CD4-positive, alpha-beta T cell (primary cell): ENCODE results near the gene TEKT5. TPM values are rescaled to one million over a fixed set of nuclear protein-coding genes. Genes with fewer than 3 reads are reported as not detected.

Experiments used
- ATAC-seq: fragments of 200-7000 bp; cut with Tn5 transposase; one replicate; pipeline ENCODE4 v1.10.0; 2022; ENCODE audit warnings: mild to moderate bottlenecking; ENCODE audit not compliant: poor library complexity
- CTCF ChIA-PET: fragments of 350-600 bp; sonication (Branson Sonifier 250); formaldehyde crosslinking; loops from one replicate; lab custom pipeline; 2021; ENCODE audit warnings: antibody characterized with exemption, inconsistent platforms; lab: Charles Lee
- POLR2A ChIA-PET: fragments of 350-600 bp; sonication (Branson Sonifier 250); formaldehyde crosslinking; loops from one replicate; lab custom pipeline; 2021; ENCODE audit warnings: antibody characterized with exemption, inconsistent platforms; lab: Charles Lee
- DNase-seq, 14 experiments: peaks; one replicate each; pipeline ENCODE4 v3.0.0-alpha.2; 2013 to 2020; ENCODE audit warnings: mixed read lengths in 2 of 14
- H3K27ac ChIP-seq, 2 donors: one replicate each; pipeline versions ENCODE4 v1.5.1 to v1.7.0; 2013; ENCODE audit warnings: low read length in 2 of 2, low read depth in 1 of 2, mild to moderate bottlenecking in 1 of 2
- H3K27me3 ChIP-seq, 2 experiments: 1 replicate in 1 of 2; 2 replicates in 1 of 2; pipeline versions ENCODE4 v1.6.1 to v1.7.0; 2013; ENCODE audit warnings: low read length in 2 of 2, control low read depth in 1 of 2, mild to moderate bottlenecking in 1 of 2, moderate library complexity in 1 of 2; ENCODE audit not compliant: insufficient read depth in 2 of 2, control insufficient read depth in 1 of 2
- H3K36me3 ChIP-seq: one replicate; pipeline ENCODE4 v1.6.1; 2013; ENCODE audit warnings: low read length, control low read depth; ENCODE audit not compliant: insufficient read depth
- H3K4me1 ChIP-seq: one replicate; pipeline ENCODE4 v1.6.1; 2013; ENCODE audit warnings: low read length, control low read depth; ENCODE audit not compliant: insufficient read depth
- H3K4me3 ChIP-seq: one replicate; pipeline ENCODE4 v1.5.1; 2013; ENCODE audit warnings: mild to moderate bottlenecking, low read length, moderate library complexity
- H3K9me3 ChIP-seq, 2 experiments: 1 replicate in 1 of 2; 2 replicates in 1 of 2; pipeline versions ENCODE4 v1.6.1 to v1.7.0; 2013; ENCODE audit warnings: low read length in 2 of 2, mild to moderate bottlenecking in 2 of 2, control low read depth in 1 of 2, moderate library complexity in 1 of 2; ENCODE audit not compliant: control insufficient read depth in 1 of 2, insufficient read depth in 1 of 2
- H3K27ac Mint-ChIP-seq: one replicate; pipeline ENCODE4 v1.8.0; 2020; ENCODE audit warnings: mixed read lengths
- H3K27me3 Mint-ChIP-seq: one replicate; pipeline ENCODE4 v1.8.0; 2021; ENCODE audit warnings: mixed read lengths
- H3K36me3 Mint-ChIP-seq: one replicate; pipeline ENCODE4 v1.8.0; 2021; ENCODE audit warnings: low read depth, mixed read lengths
- H3K4me1 Mint-ChIP-seq: one replicate; pipeline ENCODE4 v1.8.0; 2021; ENCODE audit warnings: low read depth, mixed read lengths
- H3K4me3 Mint-ChIP-seq: one replicate; pipeline ENCODE4 v1.8.0; 2020; ENCODE audit warnings: mild to moderate bottlenecking, mixed read lengths
- H3K9me3 Mint-ChIP-seq: one replicate; pipeline ENCODE4 v1.8.0; 2020; ENCODE audit warnings: mixed read lengths
- CTCF ChIP-seq: fragments of 200-600 bp; IDR thresholded peaks from one replicate; pipeline ENCODE4 v1.8.0; 2022; ENCODE audit warnings: antibody characterized with exemption, mild to moderate bottlenecking
- intact Hi-C, 2 experiments: fragments of 100-400 bp; cut with DNase I in 1 of 2; cut with micrococcal nuclease in 1 of 2; formaldehyde crosslinking; loops; one replicate each; pipeline versions ENCODE4 v1.15.1 to v1.9.0; 2023 to 2025; cut with DNase I, micrococcal nuclease
- total RNA-seq, 174 experiments: library from RNA in 2 of 174; stranded (reverse) in 2 of 174; gene quantifications; one replicate each; pipeline ENCODE4 v1.2.3 and lab custom pipeline; 2021 to 2026

Gene TEKT5
- total RNA-seq, 2 experiments from 2014 or later = not detected

- H3K4me3 ChIP-seq = no peak overlapping the region
- no peak overlapping the region for H3K27ac Mint-ChIP-seq
- ChIA-PET CTCF (no interaction called here), POLR2A (no interaction called here)
- H3K4me1 Mint-ChIP-seq = no peaks in the 10 kb centered on the region
- H3K36me3 Mint-ChIP-seq = no peaks in the 10 kb centered on the region
- no peak overlapping the region for H3K27ac ChIP-seq
- no peak for ATAC-seq
- TF ChIP-seq CTCF = no peak
- H3K27me3 ChIP-seq = peaks cover 0 to 6% of the 10 kb centered on the region in 2 experiments
- no peaks in the 10 kb centered on the region for H3K9me3 Mint-ChIP-seq
- intact Hi-C loops = no loop called here
- no peaks in the 10 kb centered on the region for H3K36me3 ChIP-seq
- no peaks in the 10 kb centered on the region for H3K9me3 ChIP-seq
- H3K4me3 Mint-ChIP-seq = no peak overlapping the region
- H3K27me3 Mint-ChIP-seq = peaks cover 33% of the 10 kb centered on the region
- H3K4me1 ChIP-seq = no peaks in the 10 kb centered on the region
- DNase-seq = no peak
Observed at GRCh38 chr16:10661737-10662136, 33.0 kb downstream of the TEKT5 start.

- no peak overlapping the region for H3K27ac Mint-ChIP-seq
- no peak overlapping the region for H3K4me3 ChIP-seq
Observed at GRCh38 chr16:10660950-10661635, 33.6 kb downstream of the TEKT5 start.

GRCh38 chr16:10658943-10659342 is 35.8 kb downstream of the TEKT5 start:
- POLR2A ChIA-PET = no interaction called here
- no peak for ATAC-seq
- Mint-ChIP-seq H3K9me3 (no peaks in the 10 kb centered on the region), H3K27me3 (peaks cover 24% of the 10 kb centered on the region), H3K4me3 (no peak overlapping the region), H3K4me1 (no peaks in the 10 kb centered on the region), H3K36me3 (no peaks in the 10 kb centered on the region), H3K27ac (no peak overlapping the region)
- intact Hi-C loops = no loop called here
- CTCF ChIA-PET = no interaction called here
- H3K27ac ChIP-seq = no peak overlapping the region
- H3K4me1 ChIP-seq = no peaks in the 10 kb centered on the region
- DNase-seq = no peak
- H3K9me3 ChIP-seq = no peaks in the 10 kb centered on the region
- no peaks in the 10 kb centered on the region for H3K36me3 ChIP-seq
- H3K4me3 ChIP-seq = no peak overlapping the region
- no peak for TF ChIP-seq CTCF
- H3K27me3 ChIP-seq = peaks cover 0 to 6% of the 10 kb centered on the region in 2 experiments

More at GRCh38 chr16:10660950-10661635, 33.6 kb downstream of the TEKT5 start:
- H3K27ac ChIP-seq = no peak overlapping the region
- peaks cover 33% of the 10 kb centered on the region for H3K27me3 Mint-ChIP-seq
- H3K4me3 Mint-ChIP-seq = no peak overlapping the region
- no peaks in the 10 kb centered on the region for H3K36me3 ChIP-seq
- TF ChIP-seq CTCF = no peak
- POLR2A ChIA-PET = no interaction called here
- H3K36me3 Mint-ChIP-seq = no peaks in the 10 kb centered on the region
- no peaks in the 10 kb centered on the region for H3K4me1 ChIP-seq
- no peak for DNase-seq
- CTCF ChIA-PET = no interaction called here
- ATAC-seq = no peak
- no peaks in the 10 kb centered on the region for H3K9me3 ChIP-seq
- no peaks in the 10 kb centered on the region for H3K9me3 Mint-ChIP-seq
- peaks cover 0 to 6% of the 10 kb centered on the region in 2 experiments for H3K27me3 ChIP-seq
- intact Hi-C loops = no loop called here
- H3K4me1 Mint-ChIP-seq = no peaks in the 10 kb centered on the region
